Transverse colon (tissue), 4 donors: Measurements from ENCODE around the gene RGS6.

ENCODE experiments used
- CTCF ChIP-seq, 5 experiments: fragments of 200-600 bp in 3 of 5; fragments of 450-650 bp in 2 of 5; sonication (generic) in 3 of 5; IDR thresholded peaks; 1 replicate in 2 of 5; 2 replicates in 3 of 5; pipeline ENCODE4 v1.5.1; 2016 to 2017; ENCODE audit warnings: antibody characterized with exemption in 5 of 5, inconsistent platforms in 3 of 5, mild to moderate bottlenecking in 2 of 5, moderate library complexity in 1 of 5
- EP300 ChIP-seq: sonication (generic); formaldehyde crosslinking; IDR thresholded peaks from one replicate; pipeline ENCODE4 v1.6.1; 2017; ENCODE audit warnings: antibody characterized with exemption, low read depth
- POLR2A ChIP-seq: fragments of 450-650 bp; IDR thresholded peaks from one replicate; pipeline ENCODE4 v1.6.1; 2016; ENCODE audit warnings: antibody characterized with exemption, mild to moderate bottlenecking, moderate library complexity
- POLR2AphosphoS5 ChIP-seq, 3 donors: sonication (generic); formaldehyde crosslinking; IDR thresholded peaks; one replicate each; pipeline ENCODE4 v1.6.1; 2016; ENCODE audit warnings: antibody characterized with exemption in 3 of 3

GRCh38 chr14:72120315-72120714 is 188.1 kb downstream of the RGS6 start:
- TF ChIP-seq CTCF (IDR thresholded peaks at IDR 0.05) (no peak), POLR2A (no peak), EP300 (no peak), POLR2AphosphoS5 (IDR thresholded peaks at IDR 0.05) (no peak)
